IPS DF 19.7 (cell line): ENCODE results near the gene IRF7.
"Not testable (repeated sequence)": the region's sequence is repeated elsewhere in the genome, so short reads cannot be mapped to it uniquely, and the experiment has no call there.

Experiments used
- DNase-seq: peaks from one replicate; pipeline ENCODE4 v3.0.0-alpha.2; 2013; ENCODE audit warnings: low read depth, low spot score

The IRF7 gene

GRCh38 chr11:615504-616319 is at the start of gene IRF7:
Gene IRF7 (minus strand): TSS chr11:615950. CDS start chr11:615364, 586 bp downstream.
- DNase-seq = no peak

- no peak for DNase-seq
Observed at GRCh38 chr11:665062-665703, 49.4 kb upstream of the IRF7 start.

GRCh38 chr11:662689-663274 is 47.0 kb upstream of the IRF7 start:
- DNase-seq = no peak

GRCh38 chr11:660681-661444 is 45.1 kb upstream of the IRF7 start:
- no peak for DNase-seq

- DNase-seq = no peak
Observed at GRCh38 chr11:660281-660680, 44.5 kb upstream of the IRF7 start.

- DNase-seq = no peak
Observed at GRCh38 chr11:659532-660085, 43.9 kb upstream of the IRF7 start.

GRCh38 chr11:657691-658126 is 42.0 kb upstream of the IRF7 start:
- DNase-seq = no peak

- no peak for DNase-seq
Observed at GRCh38 chr11:656866-657265, 41.1 kb upstream of the IRF7 start.

GRCh38 chr11:656426-656825 is 40.7 kb upstream of the IRF7 start:
- DNase-seq = no peak

- DNase-seq = no peak
Observed at GRCh38 chr11:655036-655726, 39.4 kb upstream of the IRF7 start.

- DNase-seq = not testable (repeated sequence)
Observed at GRCh38 chr11:654444-654843, 38.7 kb upstream of the IRF7 start.

- DNase-seq = no peak
Observed at GRCh38 chr11:653837-654236, 38.1 kb upstream of the IRF7 start.

GRCh38 chr11:653136-653535 is 37.4 kb upstream of the IRF7 start:
- not testable (repeated sequence) for DNase-seq

GRCh38 chr11:650482-650881 is 34.7 kb upstream of the IRF7 start:
- DNase-seq = no peak

GRCh38 chr11:647672-648158 is 32.0 kb upstream of the IRF7 start:
- DNase-seq = not testable (repeated sequence)

- DNase-seq = no peak
Observed at GRCh38 chr11:646214-646613, 30.5 kb upstream of the IRF7 start.

GRCh38 chr11:645536-645935 is 29.8 kb upstream of the IRF7 start:
- DNase-seq = no peak

GRCh38 chr11:643849-644738 is 28.3 kb upstream of the IRF7 start:
- DNase-seq = no peak

- no peak for DNase-seq
Observed at GRCh38 chr11:643366-643765, 27.6 kb upstream of the IRF7 start.
